Colon (tissue), 2 donors: ENCODE data around the gene HDAC3.
"Not testable (repeated sequence)": the region's sequence is repeated elsewhere in the genome, so short reads cannot be mapped to it uniquely, and the experiment has no call there.

Source experiments
- FAIRE-seq: peaks from 2 replicates; lab custom pipeline; 2012; peaks lifted over from hg19 to GRCh38; lab: Jason Lieb, UNC
- donor health status: control.
- donor health status: control.

Gene HDAC3

DNA sequence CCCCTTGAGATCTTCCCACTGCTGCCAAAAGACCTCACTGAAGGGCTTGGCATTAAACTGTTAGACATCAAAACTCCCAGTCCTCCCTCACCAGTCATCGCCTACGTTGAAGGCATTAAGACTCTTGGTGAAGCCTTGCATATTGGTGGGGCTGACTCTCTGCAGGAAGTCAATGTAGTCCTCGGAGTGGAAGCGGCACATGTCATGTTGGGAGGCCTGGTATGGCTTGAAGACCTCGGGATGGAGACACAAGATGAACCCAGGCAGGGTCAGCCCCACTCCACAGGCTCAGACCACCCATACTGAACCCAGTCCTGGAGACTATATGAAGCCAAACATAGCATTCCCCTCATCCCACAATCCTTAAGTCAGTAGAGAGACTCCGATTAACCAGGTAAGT, 1.9 kb downstream of the HDAC3 start:
- FAIRE-seq = no peak

DNA sequence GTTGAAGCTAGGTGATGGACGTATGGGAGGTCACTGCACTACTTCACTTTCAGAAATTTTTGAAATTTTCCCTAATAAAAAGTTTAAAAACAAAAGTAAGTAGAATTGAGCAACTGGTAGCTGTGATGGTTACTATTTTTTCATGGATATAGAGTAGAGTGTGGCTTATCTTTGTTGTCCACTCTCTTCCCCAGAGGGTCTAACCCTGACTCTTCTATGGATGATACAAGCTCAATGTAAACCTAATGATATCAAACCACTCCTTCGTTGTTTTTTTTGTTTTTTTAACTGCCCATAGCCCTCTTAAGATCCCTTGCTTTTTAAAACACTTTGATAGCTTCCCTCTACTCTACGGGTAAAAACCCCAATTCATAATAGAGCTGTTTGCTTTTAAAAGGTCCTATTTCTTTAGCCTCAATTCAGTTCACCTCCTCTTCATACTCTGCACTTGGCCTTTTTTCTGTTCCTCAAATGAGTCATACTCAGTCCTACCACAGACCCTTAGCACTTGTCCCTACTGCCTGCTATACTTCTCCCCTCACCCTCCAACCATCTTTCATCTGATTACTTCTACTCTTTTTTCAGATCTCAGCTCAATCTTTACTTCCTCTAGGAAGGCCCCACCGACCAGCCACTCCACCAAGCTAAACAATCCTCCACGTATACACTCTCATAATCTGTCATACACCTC, 2.6 kb downstream of the HDAC3 start:
- FAIRE-seq = no peak

DNA sequence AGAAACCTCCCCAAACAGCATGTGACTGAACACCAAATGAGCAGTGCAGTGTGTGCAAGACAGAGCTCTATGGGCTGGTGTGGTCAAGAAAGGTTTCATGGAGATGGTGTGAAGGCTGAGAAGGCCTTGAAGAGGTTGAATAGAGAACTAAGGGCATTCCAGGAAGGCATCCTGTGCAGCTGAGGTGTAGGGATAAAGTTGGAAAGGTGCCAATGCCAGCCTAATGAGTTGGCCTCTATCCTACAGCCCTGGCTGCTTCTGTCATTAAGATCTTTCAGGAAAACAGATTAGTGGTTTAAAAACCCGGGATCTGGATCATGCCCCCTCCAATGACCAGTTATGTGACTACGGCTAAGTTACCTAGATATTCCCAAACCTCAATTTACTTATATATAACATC, 4.0 kb downstream of the HDAC3 start:
- FAIRE-seq = no peak

DNA sequence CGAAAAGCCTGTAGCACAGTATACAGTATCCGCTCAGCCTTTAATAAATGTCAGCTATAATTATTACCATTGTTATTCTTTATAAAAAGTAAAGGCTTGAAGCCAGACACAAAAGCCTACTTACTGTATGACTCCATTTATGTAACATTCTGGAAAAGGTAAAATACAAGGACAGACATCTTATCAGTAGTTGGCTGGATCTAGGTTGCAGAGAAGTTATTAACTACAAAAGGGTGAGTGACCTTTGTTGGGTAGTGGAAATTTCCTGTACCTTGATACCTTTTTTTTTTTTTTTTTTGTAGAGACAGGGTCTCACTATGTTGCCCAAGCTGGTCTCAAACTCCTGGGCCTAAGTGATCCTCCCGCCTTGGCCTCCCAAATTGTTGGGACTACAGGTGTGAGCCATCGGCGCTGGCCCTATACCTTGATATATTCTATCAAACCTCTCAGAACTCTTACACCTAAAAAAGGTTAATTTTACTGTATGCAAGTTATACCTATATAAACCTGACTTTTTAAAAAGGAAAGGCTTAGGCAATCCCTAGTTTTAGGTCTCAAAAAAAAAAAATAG, 6.0 kb downstream of the HDAC3 start:
- FAIRE-seq = no peak

DNA sequence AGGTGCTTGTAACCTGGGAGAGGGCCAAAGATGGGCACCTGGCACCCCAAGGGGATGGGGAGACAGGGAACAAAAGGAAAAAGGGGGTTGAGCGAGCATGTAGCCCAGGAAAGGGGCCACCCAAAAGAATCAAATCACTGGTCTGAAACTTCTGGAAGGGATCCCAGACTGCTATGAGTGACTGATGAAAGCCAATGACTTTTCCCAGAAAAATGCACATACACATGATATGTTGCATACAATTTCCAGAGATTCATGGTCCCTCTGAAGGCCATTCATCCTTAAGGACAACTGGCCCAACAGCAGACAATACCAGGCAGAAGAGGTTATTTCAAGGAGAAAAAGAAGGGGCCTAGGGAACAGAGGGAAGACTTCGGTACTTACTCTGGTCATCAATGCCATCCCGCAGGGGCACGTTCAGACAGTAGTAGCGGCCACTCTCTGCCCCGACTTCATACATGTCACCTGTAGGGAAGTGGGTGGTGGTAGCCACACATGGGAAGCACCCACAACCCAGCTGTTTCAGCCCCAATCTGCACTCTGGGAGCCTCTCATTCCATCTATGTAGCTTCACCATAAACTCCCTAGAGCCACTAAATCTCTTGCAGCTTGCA, 8.4 kb downstream of the HDAC3 start:
- FAIRE-seq = no peak

DNA sequence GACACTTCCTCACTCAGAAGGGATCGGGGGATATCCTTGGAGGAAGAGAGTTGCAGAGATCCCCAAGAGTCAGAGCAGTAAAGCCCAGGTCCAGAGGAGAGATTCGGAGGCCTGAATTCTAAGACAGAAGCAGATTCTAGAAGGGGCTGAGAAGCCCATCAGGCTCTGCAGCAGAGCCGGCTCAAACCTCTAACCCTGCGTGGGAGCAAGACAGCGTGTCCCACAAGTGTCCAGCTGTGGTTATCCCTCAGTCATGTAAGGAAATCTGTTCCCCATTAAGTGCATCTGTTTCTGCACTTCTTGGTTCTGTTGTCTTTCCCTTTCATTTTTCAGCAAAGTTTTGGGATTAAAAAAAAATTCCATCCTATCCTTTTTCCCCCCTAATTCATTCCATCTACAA, 13.0 kb downstream of the HDAC3 start:
- FAIRE-seq = no peak

DNA sequence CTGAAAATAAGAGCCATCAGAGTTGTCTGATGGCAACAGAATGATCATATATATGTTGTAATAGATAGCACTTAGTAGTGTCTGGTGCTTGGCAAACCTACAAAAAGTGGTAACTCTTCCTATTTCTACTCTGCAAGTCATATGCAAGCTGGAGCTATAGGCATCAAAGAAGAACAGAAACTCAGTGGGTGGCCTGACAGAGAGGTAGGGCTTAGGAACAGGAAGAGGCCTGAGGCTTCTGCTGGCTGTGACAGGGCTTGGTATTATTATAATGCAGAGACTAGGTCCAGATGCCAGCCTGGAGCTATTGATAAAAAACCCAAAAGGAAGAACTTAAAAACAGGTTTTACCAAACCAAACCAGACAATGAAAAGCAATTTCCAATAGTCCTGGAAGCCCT, 13.5 kb downstream of the HDAC3 start:
- no peak for FAIRE-seq

DNA sequence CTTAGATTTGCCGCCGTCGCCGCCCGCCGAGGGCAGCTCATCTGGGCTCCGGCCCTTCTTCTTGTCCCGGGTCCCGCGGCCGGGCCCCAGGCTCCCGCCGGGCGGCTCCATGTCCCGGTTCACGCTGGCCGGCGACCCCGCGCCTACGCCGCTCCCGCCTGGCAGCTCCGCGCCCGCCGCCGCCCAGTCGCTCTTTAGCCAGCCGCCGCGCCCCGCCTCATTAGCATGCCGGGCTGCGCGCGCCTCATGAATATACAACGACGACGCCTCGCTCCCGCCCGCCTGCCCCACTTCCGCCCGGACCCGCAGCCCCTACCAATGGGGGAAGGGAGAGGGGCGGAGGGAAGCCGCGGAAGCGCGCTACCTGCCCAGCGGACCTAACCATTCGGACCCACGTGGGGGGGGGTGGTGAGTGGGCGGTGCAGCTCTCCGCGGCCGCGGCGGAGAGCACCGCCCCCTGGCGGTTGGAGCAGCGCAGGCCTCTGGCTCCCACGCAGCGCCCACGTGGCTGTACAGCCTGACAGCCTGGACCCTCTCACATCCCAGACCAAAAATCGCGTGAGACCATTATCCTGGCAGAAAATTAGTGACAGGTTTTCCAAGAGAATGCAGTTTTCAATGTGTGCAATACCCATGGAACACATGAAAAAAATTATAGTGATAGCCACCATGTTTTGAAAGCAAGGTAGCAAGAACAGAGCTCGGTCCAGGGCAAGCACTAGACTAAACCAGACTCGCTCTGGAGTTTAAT, 17.7 kb downstream of the HDAC3 start, which contains the start of gene DIAPH1:
Gene DIAPH1 (minus strand): TSS at position 197 of the 751 bp plus-strand sequence. CDS start 86 bp downstream, at position 111.
- FAIRE-seq = no peak

DNA sequence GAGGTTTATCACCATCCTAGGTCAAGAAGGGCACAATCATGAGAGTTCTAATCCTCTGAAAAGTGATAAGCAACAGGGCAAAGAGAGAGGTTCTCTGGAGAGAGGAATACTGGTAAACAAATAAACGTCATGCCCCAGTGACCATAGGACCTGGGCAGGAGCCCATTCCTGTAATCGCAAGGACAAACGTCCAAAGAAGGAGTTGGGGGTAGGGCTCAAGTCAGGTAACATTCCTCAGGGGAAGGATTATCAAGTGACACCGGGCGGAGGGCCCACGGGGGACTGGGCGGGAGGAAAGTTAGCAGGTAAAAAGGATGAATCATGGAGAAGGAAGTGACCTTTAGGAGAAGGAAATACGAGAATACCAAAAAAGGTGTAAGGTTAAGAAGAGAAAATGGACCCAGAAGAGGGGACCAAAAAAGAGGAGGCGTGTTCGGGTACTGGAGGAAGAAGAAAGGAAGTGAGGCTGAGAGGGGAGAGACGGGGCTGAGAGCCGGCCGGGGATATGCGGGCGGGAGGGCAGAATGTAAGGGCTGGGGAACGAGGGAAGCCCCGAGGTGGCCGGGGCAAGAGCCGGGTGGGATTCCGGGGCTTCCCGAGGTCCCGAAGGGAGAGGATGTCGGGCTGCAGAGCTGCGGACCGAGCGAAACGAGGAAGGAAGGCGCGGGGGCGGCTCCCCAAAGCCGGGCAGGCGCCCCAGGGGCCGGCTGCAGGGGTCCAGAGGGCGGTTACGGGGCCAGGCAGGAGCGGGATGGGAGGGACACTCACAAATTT, 18.4 kb downstream of the HDAC3 start:
- FAIRE-seq = no peak

DNA sequence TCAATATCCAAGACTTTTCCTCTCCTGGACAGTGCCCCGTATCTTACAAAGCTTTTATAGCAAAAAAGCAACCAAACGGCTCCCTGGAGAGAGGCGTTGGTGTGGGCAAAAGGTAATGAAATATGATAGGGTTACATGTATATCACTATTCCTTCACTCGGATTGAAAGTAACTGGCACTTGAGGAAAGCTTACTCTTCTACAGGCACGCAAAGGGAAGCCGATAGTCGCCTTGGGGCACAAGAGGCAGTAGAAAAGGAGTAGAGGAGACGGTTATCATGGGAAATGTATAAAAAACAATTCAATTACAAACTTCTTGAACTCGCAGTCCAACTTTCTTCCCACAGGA, 19.0 kb downstream of the HDAC3 start:
- FAIRE-seq = no peak

DNA sequence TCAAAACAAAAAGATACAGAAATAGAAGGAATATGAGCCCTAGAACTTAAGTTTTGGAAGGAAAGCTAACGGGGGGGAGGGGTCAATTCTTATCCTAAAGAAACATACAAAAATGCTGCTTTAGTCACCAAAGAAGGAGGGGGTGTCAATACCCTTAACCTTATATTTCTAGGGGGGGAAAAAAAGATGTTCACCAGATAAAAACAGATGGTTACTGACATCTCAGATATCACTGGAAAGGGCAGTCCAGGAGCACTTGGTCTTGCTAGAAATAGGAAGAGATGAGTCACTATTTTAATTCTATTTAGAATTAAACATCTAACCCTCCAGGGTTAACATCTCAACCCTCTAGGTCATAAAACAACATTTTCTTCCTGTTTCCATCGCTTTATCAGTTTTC, 19.5 kb downstream of the HDAC3 start:
- no peak for FAIRE-seq

DNA sequence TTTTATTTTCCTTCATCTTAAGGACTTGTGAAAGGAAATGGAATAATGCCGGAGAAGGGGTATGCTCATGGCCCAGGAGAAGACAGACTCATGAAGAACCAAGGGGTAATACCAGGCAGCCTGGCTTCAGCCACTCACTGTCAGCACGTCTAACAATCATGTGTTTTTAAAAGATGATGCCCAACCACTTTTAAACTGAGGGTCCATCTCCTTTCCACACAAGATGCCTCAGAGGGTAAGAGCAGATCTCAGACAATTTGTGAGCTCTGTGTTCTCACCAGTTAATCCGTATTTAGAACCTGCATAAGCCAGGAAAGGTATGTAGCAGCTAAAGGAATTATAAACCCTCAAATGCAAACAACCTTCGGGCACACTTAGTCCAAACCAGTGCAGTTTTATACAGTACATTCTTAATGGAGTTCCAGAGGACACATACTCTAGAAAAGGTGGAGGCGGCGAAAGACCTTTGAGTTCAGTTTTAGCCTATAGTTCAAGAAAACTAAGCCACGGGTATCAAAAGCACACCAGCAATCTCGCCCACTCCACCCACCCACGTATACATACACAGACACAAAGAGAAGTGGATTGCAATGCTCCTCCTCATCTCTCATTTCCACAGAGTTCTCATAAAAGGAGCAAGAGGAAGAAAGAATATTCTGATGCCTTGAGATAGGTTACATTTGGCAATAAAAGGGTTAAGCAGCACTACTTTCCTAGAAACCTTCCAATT, 20.5 kb downstream of the HDAC3 start:
- no peak for FAIRE-seq

DNA sequence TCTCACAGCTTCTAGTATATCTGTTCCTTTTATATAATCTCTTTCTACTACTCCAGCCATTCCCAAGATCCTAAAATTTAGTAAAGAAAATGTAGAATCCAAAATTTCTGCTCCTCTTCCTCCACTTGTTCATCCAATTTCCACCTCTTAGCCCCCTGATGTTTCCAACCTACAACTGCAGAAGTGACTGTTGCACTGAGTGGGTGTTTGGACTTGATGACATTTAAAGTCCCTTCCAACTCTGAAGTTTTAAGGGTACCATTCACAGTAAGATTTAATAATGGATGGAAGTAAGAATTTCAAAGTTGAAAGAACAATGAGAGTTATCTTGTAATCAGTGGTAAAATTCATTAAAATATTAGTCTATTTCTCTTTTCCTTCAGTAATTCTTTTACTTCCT, 23.3 kb downstream of the HDAC3 start:
- FAIRE-seq = no peak

DNA sequence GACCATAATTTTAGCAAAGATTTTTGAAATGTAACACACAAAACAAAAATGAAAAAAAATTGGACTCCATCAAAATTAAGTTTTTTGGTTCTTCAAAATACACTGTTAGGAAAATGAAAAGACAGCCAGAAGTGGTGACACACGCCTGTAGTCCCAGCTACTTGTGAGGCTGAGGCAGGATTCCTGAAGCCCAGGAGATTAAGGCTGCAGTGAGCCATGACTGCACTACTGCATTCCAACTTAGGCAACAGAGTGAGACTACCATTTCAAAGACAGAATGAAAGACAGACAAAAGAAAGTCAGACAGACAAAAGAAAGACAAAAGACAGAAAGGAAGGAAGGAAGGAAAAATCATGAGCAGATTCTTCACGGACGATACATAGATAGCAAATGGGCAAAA, 25.4 kb downstream of the HDAC3 start:
- FAIRE-seq = no peak

DNA sequence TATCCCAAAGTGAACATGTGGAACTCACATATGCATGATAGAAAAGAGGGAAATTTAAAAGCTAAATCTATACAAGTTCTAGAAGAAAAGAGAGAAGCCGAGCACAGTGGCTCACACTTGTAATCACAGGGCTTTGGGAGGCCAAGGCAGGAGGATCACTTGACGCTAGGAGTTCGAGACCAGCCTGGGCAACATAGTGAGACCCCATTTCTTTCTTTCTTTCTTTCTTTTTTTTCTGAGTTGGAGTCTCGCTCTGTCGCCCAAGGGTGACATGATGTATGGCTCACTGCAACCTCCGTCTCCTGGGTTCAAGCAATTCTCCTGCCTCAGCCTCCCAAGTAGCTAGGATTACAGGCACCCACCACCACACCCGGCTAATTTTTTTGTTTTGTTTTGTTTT, 26.7 kb downstream of the HDAC3 start:
- FAIRE-seq = not testable (repeated sequence)

DNA sequence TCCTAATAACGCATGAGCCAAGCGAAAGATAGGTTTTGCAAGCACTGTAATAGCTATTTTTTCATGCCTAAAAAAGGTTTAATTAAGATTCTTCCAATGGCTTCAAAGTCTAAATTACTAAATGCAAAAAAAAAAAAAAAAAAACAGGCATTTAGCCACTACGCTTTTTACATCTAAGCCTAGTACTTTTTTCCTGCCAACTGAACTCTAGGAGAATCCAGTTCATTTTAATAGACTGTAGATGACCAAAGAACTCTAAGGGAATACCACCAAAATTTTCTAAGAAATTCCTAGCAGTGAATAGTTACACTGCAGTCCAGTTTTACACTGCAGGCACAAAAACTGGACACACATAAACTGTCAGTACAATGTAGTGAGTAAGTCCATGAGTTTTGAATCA, 27.6 kb downstream of the HDAC3 start:
- no peak for FAIRE-seq

DNA sequence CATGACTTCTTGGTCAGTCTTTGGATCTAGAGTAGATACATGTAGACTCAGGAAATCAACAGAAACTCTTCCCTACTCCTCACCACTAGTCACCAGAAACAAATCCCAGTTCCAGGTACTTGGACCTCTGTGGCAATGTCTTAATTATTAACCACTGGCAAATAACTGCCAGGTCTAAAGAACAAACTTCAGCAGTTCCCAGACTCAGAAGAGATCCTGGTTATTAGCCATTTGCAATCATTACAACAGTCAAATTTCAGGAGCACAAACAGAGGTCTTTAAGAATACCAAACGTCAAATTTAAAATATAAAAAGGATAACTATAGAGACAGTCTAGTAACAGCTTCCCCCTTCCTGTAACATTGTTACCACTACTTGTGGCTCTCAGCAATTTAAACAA, 28.1 kb downstream of the HDAC3 start:
- no peak for FAIRE-seq

DNA sequence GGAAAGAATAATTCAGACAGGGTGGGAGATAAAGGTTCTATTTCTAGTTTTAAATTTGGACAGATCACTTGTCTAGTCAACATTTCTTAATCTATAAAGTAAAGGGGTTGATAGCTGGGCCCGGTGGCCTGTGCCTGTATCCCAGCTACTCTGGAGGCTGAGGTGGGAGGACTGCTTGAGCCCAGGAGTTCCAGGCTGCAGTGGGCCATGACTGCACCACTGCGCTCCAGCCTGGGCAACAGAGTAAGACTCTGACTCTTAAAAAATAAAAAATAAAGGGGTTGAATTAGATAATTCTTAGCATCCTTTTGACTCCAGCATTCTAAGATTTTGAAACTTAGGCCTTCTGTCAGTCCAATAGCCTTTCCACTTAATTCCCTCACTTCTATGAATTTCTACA, 28.6 kb downstream of the HDAC3 start:
- no peak for FAIRE-seq

DNA sequence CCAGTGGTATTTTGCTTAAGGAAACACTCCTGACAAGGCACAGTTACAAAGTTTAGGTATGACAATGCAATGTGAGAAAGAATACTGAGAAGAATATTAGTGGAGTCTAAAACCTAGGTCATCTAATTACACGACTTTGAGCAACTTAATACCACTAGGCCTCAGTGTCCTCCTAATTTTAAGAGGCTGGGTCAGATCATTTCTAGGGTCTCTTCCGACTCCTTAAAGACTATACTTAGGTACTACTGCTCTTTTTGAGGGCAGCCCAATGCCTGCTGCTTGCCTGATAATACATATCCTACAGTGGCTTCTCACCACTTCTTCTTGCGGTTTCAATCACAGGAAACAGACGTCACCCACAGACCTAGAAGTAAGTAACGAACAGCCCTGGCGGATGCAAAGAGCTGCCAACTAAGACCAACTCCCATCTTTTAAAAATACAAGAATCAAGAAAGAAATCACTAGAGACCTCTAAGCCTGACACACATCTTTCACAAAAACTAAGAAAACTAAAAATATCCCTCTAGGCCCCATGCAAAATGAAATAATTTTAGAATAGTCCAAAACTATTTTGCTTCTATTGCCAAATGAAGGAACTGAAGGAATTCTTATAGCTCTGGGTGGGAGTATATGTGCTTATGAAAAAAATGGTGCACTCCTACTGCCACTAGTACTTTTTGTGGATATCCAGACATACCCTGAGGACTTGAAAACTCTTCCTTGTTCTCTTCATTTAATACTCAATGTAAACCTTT, 30.9 kb downstream of the HDAC3 start:
- no peak for FAIRE-seq

DNA sequence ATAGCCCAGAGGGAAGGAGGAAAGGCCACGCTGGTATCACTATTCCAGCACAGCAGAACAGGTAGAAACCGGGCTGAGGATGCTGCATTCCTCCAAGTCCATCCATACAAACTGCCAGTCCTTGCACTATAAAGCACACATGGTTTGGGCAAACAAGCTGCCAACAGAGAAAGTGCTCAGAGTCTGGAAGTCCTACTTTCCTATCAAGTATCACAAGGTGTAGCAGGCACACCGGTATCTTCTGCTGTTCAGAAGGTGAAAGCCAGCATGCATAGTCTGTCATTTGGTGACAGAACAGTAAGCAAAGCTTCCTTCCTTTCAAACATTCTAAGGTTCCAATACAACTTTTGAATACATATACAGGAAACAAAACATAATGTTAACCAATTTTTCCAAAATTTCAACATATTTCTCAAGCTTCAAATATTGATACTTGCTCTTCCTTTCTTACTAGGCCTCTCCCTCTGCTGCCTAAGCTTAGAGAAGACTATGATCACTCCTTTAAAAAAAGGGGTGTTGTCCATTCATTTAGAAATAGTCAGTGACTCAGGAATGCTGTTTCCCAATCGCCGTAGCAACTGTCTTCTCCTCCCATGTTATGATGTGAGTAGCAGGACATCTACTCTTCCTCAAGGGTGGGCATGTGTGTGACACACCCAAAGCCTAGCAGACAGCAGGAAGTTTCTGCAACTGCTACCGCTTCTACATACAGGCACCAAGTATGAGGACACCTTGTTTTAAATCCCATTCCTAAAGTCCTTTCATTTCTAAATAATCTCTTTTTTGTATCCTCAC, 32.5 kb downstream of the HDAC3 start:
- no peak for FAIRE-seq
